Cardiac fibroblast (primary cell): ENCODE measurements around the gene PRPSAP1.

ENCODE experiments used
- DNase-seq, 2 donors: peaks; one replicate each; pipeline versions ENCODE4 v3.0.0 to v3.0.0-alpha.2; 2010; ENCODE audit warnings: low read depth in 2 of 2
- H3K4me3 ChIP-seq, 2 donors: replicated peaks in 1 of 2; 1 replicate in 1 of 2; 2 replicates in 1 of 2; pipeline ENCODE4 v1.5.1; 2011; ENCODE audit warnings: low read depth in 2 of 2, low read length in 2 of 2, mild to moderate bottlenecking in 2 of 2, moderate library complexity in 1 of 2
- TF ChIP-seq, protein P1 (sequence below): IDR thresholded peaks from one replicate; pipeline ENCODE4 v1.5.1; 2011; ENCODE audit warnings: low read depth, mild to moderate bottlenecking, low read length, inconsistent platforms

The PRPSAP1 gene

DNA sequence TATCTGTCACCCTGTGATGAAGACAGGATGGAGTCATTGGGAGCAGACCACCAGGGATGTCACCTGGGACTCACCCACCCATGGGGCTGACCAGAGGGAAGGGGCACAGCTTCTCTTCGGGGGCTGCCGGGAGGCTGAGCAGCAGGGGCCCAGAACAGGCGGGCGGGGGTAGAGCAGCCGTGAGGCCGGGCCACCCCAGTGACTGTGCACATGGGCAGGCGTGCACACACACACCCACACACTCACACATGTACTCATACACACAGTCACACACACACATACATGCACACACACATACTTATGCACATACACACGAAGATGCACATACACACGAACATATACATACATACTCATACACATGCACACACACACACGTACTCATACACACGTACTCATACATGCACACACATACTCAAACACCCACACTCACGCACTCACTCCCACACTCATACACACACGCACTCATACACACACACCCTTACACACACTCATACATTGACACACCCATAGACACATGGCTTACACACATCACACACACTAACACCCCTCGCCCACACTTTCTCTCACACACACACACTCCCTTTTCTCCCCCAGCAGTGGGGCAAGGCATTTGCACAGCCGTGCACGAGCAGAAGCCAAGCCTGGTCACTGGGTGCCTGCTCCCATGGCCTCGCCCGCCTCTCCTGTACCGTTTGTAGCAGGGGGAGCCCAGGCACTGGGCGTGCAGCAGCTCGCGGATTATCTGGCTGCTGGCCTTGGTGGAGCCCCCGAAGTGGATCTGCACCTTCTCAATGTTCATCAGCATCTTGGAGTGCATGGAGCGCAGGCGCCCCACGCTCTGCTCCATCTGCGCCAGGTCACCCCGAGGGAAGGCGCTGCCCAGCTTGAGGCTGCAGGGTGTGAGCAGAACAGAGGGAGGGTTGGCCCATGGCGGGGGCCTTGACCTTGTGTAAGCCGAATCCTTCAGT, 76.1 kb downstream of the PRPSAP1 start:
- no peak overlapping the region for H3K4me3 ChIP-seq

DNA sequence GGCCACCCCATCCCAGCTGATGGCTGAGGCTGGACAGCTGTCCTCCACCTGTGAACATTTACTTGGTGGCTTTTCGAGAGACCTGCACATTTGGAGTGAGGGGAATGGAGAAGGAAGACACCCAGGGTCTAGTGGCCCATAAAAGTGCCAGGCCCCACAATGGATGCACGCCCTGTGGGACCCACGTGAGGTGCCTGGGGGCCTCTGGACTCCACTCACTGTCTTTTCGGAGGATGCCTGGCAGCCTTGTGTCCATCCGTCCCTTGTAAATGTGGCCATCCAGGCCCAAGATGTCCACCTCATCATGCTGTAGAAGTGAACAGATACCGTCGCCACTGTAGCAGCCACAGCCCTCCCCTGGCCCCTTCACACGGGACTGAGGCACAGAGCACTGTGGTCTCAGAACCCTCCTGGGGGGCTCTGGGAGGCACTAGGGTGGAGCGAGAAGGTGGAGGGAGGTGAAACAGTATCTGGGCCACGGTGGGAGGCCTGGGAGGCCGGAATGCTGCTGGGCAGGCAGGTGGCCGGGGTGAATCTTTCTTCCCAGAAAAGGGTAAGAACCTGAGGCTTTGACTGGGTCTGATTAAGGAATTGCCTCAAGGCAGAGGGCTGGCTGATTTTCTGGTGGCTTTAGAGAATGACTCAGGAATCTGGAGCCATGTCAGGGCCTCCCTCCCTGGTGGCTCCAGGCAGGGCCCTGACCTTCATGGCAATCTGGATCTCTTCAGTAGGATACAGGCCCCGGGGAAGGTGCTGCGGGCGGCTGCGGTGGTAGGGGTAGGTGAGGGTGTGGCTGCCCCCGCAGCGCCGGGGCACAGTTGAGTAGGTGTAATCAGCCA, 77.0 kb downstream of the PRPSAP1 start:
- no peak overlapping the region for H3K4me3 ChIP-seq
- DNase-seq = peak in 1 of 2 donors; percentile 28
- TF ChIP-seq, protein P1, sequence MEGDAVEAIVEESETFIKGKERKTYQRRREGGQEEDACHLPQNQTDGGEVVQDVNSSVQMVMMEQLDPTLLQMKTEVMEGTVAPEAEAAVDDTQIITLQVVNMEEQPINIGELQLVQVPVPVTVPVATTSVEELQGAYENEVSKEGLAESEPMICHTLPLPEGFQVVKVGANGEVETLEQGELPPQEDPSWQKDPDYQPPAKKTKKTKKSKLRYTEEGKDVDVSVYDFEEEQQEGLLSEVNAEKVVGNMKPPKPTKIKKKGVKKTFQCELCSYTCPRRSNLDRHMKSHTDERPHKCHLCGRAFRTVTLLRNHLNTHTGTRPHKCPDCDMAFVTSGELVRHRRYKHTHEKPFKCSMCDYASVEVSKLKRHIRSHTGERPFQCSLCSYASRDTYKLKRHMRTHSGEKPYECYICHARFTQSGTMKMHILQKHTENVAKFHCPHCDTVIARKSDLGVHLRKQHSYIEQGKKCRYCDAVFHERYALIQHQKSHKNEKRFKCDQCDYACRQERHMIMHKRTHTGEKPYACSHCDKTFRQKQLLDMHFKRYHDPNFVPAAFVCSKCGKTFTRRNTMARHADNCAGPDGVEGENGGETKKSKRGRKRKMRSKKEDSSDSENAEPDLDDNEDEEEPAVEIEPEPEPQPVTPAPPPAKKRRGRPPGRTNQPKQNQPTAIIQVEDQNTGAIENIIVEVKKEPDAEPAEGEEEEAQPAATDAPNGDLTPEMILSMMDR = no peak

More for the DNA sequence above, 76.1 kb downstream of the PRPSAP1 start:
- DNase-seq = no peak
- TF ChIP-seq, protein P1 = no peak

DNA sequence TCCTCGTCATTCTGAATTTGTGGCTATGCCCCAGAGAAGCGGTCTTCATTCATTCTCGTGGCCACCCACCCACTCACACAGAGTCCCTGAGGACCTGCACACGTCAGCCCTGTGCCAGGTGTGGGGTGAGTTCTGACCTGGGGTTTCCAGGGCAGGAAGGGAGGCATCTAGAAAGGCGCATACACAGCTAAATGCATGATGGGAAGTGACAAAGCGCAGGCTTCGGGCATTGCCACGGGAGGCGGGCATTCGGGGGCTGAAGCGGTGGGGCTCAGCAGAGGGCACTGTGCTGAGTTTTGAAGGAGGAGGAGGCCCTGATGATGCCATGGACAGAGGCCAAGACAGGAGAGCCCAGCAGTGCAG, 77.7 kb downstream of the PRPSAP1 start:
- TF ChIP-seq, protein P1 = no peak
- no peak overlapping the region for H3K4me3 ChIP-seq
- DNase-seq = no peak

DNA sequence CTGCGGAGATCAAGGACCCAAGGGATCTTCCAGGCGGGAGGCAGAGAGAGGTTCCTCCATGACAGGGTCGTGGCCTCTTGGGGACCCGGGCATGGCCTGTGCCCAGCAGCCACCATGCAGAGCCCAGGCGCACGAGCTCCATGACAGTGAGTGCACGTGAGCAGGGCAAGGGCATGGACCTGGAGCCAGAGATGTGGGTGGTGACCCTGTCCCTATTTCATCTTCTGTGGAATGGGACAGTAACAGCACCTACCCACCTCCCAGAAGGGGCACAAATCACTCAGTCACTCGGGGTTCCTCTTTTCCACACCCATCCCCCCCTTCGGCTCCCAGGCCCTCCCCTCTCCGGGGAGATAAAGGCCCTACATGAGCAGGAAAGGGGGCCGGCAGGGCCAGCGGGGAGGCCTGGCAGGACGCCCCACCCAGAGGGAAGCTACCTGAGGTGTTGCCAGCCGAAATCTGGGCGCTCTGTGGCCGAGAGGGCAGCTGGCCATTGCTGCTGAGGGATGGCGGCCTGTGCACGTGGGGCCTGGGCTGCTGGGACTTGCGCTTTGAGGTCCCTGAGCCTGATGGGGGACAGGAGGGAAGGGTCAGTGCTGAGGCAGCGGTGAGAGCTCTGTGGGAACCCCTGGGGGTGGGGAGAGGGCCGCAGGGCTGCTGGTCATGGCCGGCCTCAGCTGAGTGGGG, 78.2 kb downstream of the PRPSAP1 start:
- DNase-seq = no peak
- no peak overlapping the region for H3K4me3 ChIP-seq

DNA sequence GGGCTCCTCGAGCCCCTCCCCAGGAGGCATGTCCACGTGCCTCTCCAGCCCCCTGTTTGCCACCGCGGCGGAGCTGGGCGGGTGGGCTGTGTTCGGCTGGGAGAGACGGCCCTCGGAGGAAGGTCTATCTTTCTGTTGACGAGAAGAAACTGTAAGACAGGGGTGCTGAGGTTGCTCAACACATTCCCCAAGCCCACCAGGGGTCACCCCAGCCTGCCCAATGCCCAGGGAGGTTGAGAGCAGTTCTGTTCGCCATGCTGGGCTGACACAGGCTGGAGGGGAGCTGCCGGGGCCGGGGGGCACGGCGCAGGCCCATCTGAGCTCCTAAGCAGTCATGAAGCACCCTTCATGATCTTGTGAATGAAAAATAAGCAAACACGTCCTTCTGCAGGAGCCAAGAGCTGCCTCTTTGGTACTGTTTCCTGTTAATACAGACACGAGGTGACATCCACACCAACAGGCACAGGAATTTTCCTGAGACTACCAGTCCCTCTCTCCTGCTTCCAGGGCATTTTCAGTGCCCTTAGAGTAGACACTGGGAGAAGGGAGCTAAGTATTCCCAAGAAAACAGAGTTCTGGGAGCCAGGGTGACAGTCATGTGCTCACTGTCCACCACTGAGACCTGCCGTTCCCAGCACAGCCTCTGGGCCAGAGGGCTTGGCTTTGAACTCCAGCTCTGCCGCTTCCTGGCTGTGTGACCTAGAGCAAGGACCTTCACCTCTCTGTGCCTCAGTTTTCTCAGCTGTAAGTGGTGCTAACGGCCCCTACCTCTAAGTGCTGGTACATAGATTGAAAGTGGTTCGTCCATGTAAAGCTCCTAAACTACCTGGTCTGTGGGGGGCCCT, 79.4 kb downstream of the PRPSAP1 start:
- TF ChIP-seq, protein P1 = no peak
- no peak for DNase-seq
- H3K4me3 ChIP-seq = no peak overlapping the region

More for the DNA sequence above, 78.2 kb downstream of the PRPSAP1 start:
- TF ChIP-seq, protein P1 = no peak
